Measurements from ENCODE around the gene OPRM1. TPM values are rescaled to one million over a fixed set of nuclear protein-coding genes. Genes with fewer than 3 reads are reported as not detected.
"Not testable (repeated sequence)": the region's sequence is repeated elsewhere in the genome, so short reads cannot be mapped to it uniquely, and the experiment has no call there.

Gene OPRM1
- total RNA-seq, 3 donors from 2014 or later: not detected

DNA sequence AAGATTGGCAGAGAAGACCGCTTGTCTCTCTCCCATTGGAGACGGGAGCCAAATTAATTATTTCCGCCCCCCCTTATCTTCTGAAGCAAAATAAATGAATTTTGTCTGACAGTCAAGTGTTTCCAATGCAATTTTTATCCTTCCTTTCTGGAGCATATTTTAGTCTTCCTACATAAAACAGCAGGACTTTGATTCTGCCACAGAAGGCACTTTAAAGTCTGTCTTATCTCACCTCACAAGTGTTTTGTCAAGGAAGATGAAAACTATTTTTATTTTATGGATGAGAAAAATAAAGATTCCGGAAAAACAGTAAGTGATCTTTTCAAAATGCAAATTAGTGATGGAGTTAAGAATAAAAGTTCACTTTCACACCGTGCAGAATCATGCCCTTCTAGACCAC is 140.4 kb downstream of the OPRM1 start:
- H3K27me3 Mint-ChIP-seq (ENCODE audit: low read depth): no peaks in the 10 kb centered on the region
- DNase-seq: no peak
- peaks cover 9% of the 10 kb centered on the region for H3K9me3 Mint-ChIP-seq
- H3K36me3 Mint-ChIP-seq (ENCODE audit: insufficient read depth): peaks cover 49% of the 10 kb centered on the region
- peaks cover 56% of the 10 kb centered on the region for H3K4me1 Mint-ChIP-seq (ENCODE audit: low read depth)
- H3K4me3 Mint-ChIP-seq: no peak overlapping the region
- no peak for ATAC-seq

DNA sequence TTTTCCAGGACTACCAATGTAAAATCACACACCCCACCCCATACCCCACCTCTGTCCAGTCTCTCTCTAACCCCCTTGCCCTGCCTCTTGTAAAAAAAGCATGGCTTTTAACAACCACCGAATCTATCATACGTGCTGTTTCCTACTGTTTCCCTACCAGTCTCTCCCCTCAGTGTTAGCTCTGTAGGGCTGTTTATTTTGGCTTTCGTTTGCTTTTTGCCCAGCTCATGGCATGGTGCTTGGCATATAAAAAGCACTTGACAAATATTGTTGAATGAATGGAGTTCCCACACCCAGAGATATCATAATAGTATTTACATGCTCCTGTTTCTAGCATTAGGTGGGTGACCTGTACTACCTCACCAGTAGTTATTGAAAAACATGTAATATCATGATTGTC is 148.2 kb downstream of the OPRM1 start:
- Mint-ChIP-seq H3K4me1 (ENCODE audit: low read depth) (peaks cover 47% of the 10 kb centered on the region), H3K27me3 (ENCODE audit: low read depth) (no peaks in the 10 kb centered on the region), H3K36me3 (ENCODE audit: insufficient read depth) (peaks cover 59% of the 10 kb centered on the region), H3K9me3 (peaks cover 4% of the 10 kb centered on the region), H3K4me3 (no peak overlapping the region)
- no peak for ATAC-seq
- no peak for DNase-seq

DNA sequence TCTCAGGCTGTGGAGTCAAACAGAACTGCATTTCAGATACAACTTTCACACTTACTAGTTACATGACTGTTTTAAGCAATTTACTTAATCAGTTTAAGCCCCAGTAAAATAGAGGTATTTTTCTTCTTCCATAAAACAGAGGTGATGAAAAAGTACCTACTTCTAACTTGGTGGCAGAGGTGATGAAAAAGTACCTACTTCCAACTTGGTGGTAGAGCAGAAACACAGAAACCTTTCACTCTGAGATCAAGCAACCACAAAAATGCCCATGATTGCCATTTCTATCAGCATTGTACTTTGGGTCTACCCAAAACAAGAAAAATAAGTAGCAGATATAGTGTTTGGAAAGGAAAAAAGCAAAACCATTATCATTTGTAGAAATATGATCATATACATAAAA is 148.7 kb downstream of the OPRM1 start:
- Mint-ChIP-seq H3K36me3 (ENCODE audit: insufficient read depth) (peaks cover 60% of the 10 kb centered on the region), H3K4me3 (no peak overlapping the region)
- peak in 1 of 2 donors; percentile 37 for ATAC-seq

DNA sequence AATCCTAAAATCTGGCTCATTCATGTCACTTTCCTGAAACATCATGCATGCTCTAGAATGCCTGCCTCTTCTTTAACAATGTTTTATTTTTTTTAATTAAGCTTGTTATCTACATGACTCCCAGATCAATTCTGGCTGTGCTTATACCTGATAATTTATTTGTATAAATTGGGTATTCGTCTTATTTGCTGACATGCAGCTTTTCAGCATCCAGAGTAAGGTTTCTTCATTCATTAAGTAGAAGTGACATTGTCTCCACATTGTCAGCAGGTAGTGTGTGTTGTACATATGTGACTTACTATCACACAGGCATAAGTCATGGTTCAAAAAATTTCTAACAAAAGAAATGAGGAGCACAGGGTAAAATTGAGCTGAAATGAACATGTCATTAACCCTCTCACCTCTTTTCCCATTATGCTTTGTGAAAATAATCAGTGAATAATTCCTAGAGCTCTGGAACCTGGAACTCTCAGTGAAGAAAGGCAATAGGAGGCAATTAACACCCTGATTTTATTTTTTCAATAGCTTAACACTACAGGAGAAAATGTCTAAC is 157.4 kb downstream of the OPRM1 start:
- Mint-ChIP-seq H3K36me3 (ENCODE audit: insufficient read depth) (peaks cover 55% of the 10 kb centered on the region), H3K4me1 (ENCODE audit: low read depth) (peaks cover 45% of the 10 kb centered on the region), H3K9me3 (peaks cover 14% of the 10 kb centered on the region), H3K4me3 (no peak overlapping the region), H3K27me3 (ENCODE audit: low read depth) (no peaks in the 10 kb centered on the region)
- no peak for DNase-seq
- no peak for ATAC-seq

More for the DNA sequence above, 148.7 kb downstream of the OPRM1 start:
- H3K4me1 Mint-ChIP-seq (ENCODE audit: low read depth): peaks cover 47% of the 10 kb centered on the region
- H3K27me3 Mint-ChIP-seq (ENCODE audit: low read depth): no peaks in the 10 kb centered on the region
- H3K9me3 Mint-ChIP-seq: peaks cover 6% of the 10 kb centered on the region
- DNase-seq: no peak

DNA sequence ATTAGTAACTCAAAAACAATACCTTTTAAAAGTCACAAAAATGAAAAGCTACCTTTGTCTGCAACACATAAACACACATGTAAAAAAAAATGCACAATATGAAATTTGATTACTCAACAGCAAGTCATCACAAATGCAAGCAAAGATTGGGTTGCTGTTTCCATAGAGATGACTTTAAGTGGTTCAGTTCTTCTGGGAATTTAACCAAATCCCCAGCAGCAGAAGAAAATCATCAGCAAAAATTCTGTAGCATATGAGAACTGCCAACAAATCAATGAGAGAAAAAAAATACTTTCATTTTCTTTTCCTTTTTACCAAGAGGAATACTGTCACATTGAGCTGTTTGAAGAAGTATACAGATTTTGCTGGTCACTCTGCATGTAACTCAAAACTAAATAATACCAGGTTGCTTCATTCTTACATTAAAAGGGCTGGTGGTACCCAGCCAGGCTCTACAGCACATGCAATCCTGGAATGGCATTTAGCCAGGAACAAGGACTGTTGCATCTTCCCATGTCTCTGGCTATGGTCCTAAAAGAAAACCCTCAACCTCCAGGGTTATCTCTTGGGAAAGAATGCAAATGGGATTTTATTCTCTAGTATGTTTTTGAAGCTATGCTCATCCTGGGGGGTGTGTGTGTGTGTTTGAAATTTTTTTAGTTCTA is 158.3 kb downstream of the OPRM1 start:
- Mint-ChIP-seq H3K9me3 (peaks cover 12% of the 10 kb centered on the region), H3K27me3 (ENCODE audit: low read depth) (no peaks in the 10 kb centered on the region), H3K4me3 (no peak overlapping the region), H3K4me1 (ENCODE audit: low read depth) (peaks cover 44% of the 10 kb centered on the region), H3K36me3 (ENCODE audit: insufficient read depth) (peaks cover 57% of the 10 kb centered on the region)
- DNase-seq: no peak
- peak; percentile 51 to 81 for ATAC-seq

DNA sequence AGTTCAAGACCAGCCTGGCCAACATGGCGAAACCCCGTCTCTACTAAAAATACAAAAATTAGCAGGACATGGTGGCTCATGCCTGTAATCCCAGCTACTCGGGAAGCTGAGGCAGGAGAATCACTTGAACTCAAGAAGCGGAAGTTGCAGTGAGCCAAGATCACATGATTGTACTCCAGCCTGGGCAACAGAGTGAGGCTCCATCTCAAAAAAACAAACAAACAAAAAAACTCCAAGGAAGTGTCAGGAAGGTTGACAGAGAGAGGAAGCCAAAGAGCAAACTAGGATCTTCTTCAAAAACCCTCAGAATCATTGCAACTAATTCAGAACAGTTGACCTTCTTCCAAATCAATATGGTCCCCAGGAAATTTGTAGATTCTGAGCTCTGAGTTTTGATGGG is 162.6 kb downstream of the OPRM1 start:
- H3K4me3 Mint-ChIP-seq; DNase-seq; H3K9me3 Mint-ChIP-seq; H3K27me3 Mint-ChIP-seq (ENCODE audit: low read depth); ATAC-seq: not testable (repeated sequence)
- H3K36me3 Mint-ChIP-seq (ENCODE audit: insufficient read depth): peaks cover 65% of the 10 kb centered on the region
- H3K4me1 Mint-ChIP-seq (ENCODE audit: low read depth): peaks cover 40% of the 10 kb centered on the region

DNA sequence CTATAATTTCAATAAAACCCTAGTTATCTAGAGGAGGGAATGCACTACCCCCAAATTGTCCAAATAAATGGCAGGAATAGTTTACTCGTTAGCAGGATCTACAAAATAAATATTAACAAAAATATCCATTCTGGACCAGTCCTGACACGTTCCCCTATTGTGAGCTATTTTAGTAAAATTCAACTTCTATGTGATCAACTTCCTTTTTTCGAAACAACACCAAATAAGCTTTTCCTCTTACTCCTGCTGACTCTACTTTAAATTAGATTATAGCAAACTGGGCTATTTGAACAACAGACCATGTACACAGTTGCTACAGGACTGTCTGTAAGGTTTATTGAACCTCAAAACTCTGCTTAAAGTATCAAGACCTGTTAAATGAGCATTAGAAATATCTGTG is 163.3 kb downstream of the OPRM1 start:
- DNase-seq: no peak
- H3K9me3 Mint-ChIP-seq: no peaks in the 10 kb centered on the region
- no peaks in the 10 kb centered on the region for H3K27me3 Mint-ChIP-seq (ENCODE audit: low read depth)
- no peak overlapping the region for H3K4me3 Mint-ChIP-seq
- H3K4me1 Mint-ChIP-seq (ENCODE audit: low read depth): peaks cover 38% of the 10 kb centered on the region
- ATAC-seq: no peak
- H3K36me3 Mint-ChIP-seq (ENCODE audit: insufficient read depth): peaks cover 70% of the 10 kb centered on the region

DNA sequence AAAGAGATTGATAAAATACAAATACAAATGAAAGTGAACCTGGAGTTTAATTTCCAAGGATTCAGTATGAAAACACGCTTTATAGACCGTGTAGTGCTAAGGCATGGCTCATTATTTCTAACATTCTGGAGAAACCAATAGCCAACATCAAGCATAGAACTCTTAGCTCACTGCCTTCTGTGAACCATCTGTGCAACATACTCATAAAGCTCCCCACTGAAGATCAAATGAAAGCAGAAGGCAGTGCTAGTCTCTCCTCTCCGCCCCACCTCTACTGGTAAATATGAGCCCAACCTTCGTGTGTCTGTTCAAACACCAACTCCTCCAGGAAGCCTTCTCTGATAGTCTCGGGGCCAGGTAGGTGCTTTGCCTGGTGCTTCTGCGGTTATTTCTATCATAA is 163.9 kb downstream of the OPRM1 start:
- Mint-ChIP-seq H3K36me3 (ENCODE audit: insufficient read depth) (peaks cover 74% of the 10 kb centered on the region), H3K4me1 (ENCODE audit: low read depth) (peaks cover 32% of the 10 kb centered on the region)
- peak in 1 of 2 donors; percentile 43 for ATAC-seq

DNA sequence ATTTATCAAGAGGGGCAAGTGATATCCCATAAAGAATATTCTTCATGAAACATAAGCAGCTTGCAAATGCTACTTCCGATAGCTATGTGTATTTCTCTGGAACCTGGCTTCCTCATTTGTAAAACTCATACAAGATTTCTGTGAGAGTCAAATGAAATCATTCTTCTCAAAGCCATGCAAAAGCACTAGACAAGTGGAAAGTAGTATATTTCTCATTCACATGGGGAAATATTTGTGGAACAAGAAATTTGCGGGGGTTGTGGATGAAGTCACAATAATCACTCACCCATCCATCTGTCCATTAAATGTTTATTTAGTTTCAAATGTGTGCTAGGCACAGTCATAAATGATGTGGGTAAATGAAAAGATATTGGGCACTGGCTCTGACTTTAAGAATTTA is 167.1 kb downstream of the OPRM1 start:
- ATAC-seq: no peak
- DNase-seq: no peak
- H3K27me3 Mint-ChIP-seq (ENCODE audit: low read depth): no peaks in the 10 kb centered on the region
- no peak overlapping the region for H3K4me3 Mint-ChIP-seq
- H3K4me1 Mint-ChIP-seq (ENCODE audit: low read depth): peaks cover 23% of the 10 kb centered on the region
- no peaks in the 10 kb centered on the region for H3K9me3 Mint-ChIP-seq
- H3K36me3 Mint-ChIP-seq (ENCODE audit: insufficient read depth): peaks cover 72% of the 10 kb centered on the region

More for the DNA sequence above, 163.9 kb downstream of the OPRM1 start:
- no peaks in the 10 kb centered on the region for H3K27me3 Mint-ChIP-seq (ENCODE audit: low read depth)
- H3K4me3 Mint-ChIP-seq: no peak overlapping the region
- no peaks in the 10 kb centered on the region for H3K9me3 Mint-ChIP-seq
- no peak for DNase-seq

DNA sequence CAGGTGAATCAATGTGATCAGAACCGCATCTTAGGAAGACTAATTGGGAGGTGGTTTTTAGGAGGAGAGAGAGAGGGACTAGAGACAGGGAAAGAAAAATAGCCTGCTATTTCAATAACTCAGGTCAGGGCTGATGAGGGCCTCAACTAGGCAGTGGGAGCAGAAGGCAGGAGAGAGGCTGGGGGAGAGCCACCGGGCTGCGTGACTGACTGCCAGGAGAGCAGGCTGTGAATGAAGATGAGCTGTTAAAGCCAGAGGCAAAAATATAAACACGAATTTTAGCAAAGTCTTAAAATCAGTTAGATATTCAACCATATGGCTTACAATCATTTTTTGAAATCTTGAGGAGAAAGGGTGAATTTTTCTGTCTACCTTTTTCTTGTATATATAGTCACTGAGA is 168.0 kb downstream of the OPRM1 start:
- ATAC-seq: no peak
- H3K36me3 Mint-ChIP-seq (ENCODE audit: insufficient read depth): peaks cover 69% of the 10 kb centered on the region
- no peak overlapping the region for H3K4me3 Mint-ChIP-seq
- H3K27me3 Mint-ChIP-seq (ENCODE audit: low read depth): no peaks in the 10 kb centered on the region
- peaks cover 23% of the 10 kb centered on the region for H3K4me1 Mint-ChIP-seq (ENCODE audit: low read depth)
- H3K9me3 Mint-ChIP-seq: no peaks in the 10 kb centered on the region
- no peak for DNase-seq

DNA sequence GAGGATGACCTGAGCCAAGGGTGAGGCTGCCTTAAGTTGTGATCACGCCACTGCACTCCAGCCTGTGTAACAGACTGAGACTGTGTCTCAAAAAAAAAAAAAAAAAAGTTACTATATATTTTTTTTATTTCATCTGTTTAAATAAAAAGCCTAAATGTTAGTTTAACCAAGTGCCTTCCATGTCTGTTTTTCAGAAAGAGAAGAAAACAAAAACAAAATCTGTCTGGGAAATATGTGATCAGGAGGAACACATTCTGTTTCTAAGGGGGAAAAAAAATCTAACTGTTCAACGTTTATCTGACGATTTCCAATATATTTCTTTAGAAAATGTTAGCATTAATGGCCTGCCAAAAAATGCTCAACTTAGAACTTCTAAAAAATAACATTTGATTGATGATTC is 170.5 kb downstream of the OPRM1 start:
- ATAC-seq (no peak), DNase-seq (no peak)
- no peak overlapping the region for H3K4me3 Mint-ChIP-seq
- peaks cover 16% of the 10 kb centered on the region for H3K4me1 Mint-ChIP-seq (ENCODE audit: low read depth)
- H3K9me3 Mint-ChIP-seq: no peaks in the 10 kb centered on the region
- no peaks in the 10 kb centered on the region for H3K27me3 Mint-ChIP-seq (ENCODE audit: low read depth)
- H3K36me3 Mint-ChIP-seq (ENCODE audit: insufficient read depth): peaks cover 66% of the 10 kb centered on the region

DNA sequence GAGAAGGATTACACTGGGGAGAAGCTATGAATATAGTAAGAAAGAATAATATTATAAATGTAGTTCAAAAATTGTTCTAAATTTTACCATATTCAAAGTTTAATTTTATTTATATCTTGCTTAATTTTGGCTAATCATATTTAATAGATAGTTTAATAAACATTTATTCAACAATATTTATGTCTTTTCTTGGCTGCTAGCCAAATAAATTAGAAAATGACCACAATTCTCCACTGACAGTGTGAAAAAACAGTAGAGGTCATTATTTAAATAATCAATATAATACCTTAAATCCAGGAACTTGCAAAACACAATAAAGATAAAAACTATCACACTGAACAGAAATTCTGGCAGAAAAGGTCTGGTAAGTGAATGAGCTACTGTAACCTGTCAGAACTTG is 171.6 kb downstream of the OPRM1 start:
- Mint-ChIP-seq H3K36me3 (ENCODE audit: insufficient read depth) (peaks cover 60% of the 10 kb centered on the region), H3K4me1 (ENCODE audit: low read depth) (peaks cover 11% of the 10 kb centered on the region), H3K27me3 (ENCODE audit: low read depth) (no peaks in the 10 kb centered on the region), H3K9me3 (no peaks in the 10 kb centered on the region), H3K4me3 (no peak overlapping the region)
- DNase-seq: no peak
- no peak for ATAC-seq

DNA sequence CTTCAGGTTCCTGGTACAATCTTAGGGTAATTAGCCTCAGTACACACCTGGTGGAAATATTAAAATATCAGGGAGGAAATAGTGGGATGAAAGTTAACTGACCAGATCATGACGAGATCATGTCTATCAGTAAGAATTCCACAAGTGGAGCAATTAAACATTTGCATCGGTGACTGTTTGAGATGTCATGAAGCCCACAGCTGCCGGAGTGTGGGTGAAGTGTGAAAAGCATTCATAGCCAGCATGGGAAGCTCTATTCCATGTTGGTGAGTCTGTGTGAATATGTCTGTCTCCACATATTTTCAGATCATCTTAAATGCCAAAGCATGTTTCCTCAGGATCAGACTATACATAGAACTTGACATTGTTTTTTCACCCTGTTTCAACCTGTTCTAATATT is 174.7 kb downstream of the OPRM1 start:
- Mint-ChIP-seq H3K27me3 (ENCODE audit: low read depth) (no peaks in the 10 kb centered on the region), H3K4me1 (ENCODE audit: low read depth) (peaks cover 17% of the 10 kb centered on the region), H3K9me3 (no peaks in the 10 kb centered on the region), H3K36me3 (ENCODE audit: insufficient read depth) (peaks cover 36% of the 10 kb centered on the region), H3K4me3 (no peak overlapping the region)
- DNase-seq (no peak), ATAC-seq (no peak)

DNA sequence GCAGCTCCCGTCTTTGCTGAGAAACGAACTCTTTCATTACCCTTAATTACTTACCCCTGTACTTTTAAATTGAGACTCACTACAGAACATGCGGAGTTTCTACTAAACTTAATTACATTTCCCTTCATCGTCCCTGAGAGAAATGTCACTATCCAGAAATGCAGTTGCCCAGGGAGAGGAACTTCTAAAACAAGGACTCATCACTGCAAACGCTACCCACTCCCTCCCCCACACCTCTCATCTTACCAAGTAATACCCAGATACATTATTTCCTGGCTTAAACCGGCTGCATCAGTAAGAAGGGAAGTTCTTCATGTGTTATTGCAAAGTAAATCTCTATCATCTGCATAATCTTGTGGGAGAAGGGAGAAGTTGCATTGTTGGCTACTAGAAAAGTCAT is 179.3 kb downstream of the OPRM1 start:
- DNase-seq (peak; percentile 19), ATAC-seq (peak; percentile 82 to 86)
- peaks cover 44% of the 10 kb centered on the region for H3K4me1 Mint-ChIP-seq (ENCODE audit: low read depth)
- H3K9me3 Mint-ChIP-seq: no peaks in the 10 kb centered on the region
- H3K4me3 Mint-ChIP-seq: no peak overlapping the region
- peaks cover 25% of the 10 kb centered on the region for H3K36me3 Mint-ChIP-seq (ENCODE audit: insufficient read depth)
- H3K27me3 Mint-ChIP-seq (ENCODE audit: low read depth): no peaks in the 10 kb centered on the region

DNA sequence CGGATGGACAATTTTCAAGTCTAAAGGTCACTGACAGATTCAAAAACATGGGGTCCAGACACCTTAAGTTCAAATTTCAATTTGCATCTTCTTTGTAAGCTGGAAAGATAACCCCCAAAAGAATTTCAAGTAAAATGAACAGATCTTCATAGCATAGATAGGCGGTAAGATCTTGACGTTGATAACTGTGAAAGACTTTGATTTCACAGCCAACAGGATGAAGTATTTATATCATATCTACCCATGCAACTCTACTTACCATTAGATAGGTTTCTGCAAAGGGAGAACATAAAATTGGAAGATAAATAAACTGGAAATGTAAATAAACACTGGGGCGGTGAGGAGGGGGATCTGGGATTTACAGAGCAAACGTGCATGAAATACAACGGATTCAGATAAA is 179.7 kb downstream of the OPRM1 start:
- Mint-ChIP-seq H3K9me3 (no peaks in the 10 kb centered on the region), H3K36me3 (ENCODE audit: insufficient read depth) (peaks cover 25% of the 10 kb centered on the region), H3K4me3 (peak overlapping the region; percentile 2), H3K4me1 (ENCODE audit: low read depth) (peaks cover 49% of the 10 kb centered on the region), H3K27me3 (ENCODE audit: low read depth) (no peaks in the 10 kb centered on the region)
- DNase-seq: no peak
- no peak for ATAC-seq
